Fibroblast of the aortic adventitia (primary cell): ENCODE results near the gene DGCR2. TPM values are rescaled to one million over a fixed set of nuclear protein-coding genes. Genes with fewer than 3 reads are reported as not detected.

Experiments used
- DNase-seq: peaks from one replicate; pipeline ENCODE4 v3.0.0-alpha.2; 2010; ENCODE audit warnings: low read depth
- H3K4me3 ChIP-seq: 2 replicates; pipeline ENCODE4 v1.5.1; 2011; ENCODE audit warnings: low read depth, mild to moderate bottlenecking, control low read depth, low read length, moderate library complexity
- total RNA-seq: library from RNA; depleted of rRNA; stranded (reverse); fragments of >200 nt; gene quantifications from 2 replicates; pipeline ENCODE4 v1.2.3, GENCODE V29; 2012; ENCODE audit warnings: low replicate concordance
- TF ChIP-seq, protein P1 (sequence below): IDR thresholded peaks from 2 replicates; pipeline ENCODE4 v1.5.1; 2011; ENCODE audit warnings: mild to moderate bottlenecking, low read length, control low read depth, inconsistent platforms; ENCODE audit not compliant: insufficient read depth

Gene DGCR2
- total RNA-seq, 1 donor, result 29.2 TPM

DNA sequence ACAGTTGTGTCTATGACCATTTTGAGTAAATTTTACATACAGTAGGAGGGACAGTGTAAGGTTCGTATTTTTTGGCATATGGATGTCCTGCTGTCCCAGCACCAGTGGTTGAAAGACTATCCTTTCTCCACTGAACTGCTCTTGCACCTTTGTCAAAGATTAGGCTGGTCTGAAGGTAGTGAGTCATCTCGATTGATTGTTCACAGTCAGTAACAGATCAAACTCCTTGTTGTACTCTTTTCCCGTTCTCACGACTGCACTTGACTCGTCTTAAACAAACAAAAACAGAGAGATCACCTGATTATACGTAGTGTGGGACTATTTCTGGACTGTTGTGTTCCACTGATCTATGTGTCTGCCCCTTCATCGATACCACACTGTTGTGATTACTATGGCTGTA is 77.1 kb downstream of the DGCR2 start:
- TF ChIP-seq, protein P1, sequence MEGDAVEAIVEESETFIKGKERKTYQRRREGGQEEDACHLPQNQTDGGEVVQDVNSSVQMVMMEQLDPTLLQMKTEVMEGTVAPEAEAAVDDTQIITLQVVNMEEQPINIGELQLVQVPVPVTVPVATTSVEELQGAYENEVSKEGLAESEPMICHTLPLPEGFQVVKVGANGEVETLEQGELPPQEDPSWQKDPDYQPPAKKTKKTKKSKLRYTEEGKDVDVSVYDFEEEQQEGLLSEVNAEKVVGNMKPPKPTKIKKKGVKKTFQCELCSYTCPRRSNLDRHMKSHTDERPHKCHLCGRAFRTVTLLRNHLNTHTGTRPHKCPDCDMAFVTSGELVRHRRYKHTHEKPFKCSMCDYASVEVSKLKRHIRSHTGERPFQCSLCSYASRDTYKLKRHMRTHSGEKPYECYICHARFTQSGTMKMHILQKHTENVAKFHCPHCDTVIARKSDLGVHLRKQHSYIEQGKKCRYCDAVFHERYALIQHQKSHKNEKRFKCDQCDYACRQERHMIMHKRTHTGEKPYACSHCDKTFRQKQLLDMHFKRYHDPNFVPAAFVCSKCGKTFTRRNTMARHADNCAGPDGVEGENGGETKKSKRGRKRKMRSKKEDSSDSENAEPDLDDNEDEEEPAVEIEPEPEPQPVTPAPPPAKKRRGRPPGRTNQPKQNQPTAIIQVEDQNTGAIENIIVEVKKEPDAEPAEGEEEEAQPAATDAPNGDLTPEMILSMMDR, result no peak
- DNase-seq, result no peak
- no peak overlapping the region for H3K4me3 ChIP-seq

DNA sequence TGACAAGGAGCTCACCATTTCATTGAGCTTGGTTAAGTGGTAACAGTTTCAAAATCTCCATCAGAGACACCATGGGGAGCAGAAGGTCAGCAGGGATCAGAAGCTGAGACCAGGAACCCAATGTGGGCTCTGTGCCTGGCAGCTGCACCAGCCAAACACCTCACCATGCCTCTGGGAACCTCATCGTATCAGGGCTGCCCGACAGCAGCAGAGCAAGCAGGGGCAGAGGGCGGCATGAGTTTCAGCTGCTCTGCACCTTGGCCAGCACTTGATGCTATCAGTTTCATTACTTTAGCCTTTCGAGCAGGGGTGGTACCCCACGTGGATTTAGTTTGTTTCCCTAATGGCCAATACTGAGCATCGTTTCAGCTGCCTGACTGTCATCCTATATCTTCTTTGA is 77.8 kb downstream of the DGCR2 start:
- DNase-seq, result no peak
- H3K4me3 ChIP-seq, result no peak overlapping the region
- TF ChIP-seq, protein P1, result no peak

DNA sequence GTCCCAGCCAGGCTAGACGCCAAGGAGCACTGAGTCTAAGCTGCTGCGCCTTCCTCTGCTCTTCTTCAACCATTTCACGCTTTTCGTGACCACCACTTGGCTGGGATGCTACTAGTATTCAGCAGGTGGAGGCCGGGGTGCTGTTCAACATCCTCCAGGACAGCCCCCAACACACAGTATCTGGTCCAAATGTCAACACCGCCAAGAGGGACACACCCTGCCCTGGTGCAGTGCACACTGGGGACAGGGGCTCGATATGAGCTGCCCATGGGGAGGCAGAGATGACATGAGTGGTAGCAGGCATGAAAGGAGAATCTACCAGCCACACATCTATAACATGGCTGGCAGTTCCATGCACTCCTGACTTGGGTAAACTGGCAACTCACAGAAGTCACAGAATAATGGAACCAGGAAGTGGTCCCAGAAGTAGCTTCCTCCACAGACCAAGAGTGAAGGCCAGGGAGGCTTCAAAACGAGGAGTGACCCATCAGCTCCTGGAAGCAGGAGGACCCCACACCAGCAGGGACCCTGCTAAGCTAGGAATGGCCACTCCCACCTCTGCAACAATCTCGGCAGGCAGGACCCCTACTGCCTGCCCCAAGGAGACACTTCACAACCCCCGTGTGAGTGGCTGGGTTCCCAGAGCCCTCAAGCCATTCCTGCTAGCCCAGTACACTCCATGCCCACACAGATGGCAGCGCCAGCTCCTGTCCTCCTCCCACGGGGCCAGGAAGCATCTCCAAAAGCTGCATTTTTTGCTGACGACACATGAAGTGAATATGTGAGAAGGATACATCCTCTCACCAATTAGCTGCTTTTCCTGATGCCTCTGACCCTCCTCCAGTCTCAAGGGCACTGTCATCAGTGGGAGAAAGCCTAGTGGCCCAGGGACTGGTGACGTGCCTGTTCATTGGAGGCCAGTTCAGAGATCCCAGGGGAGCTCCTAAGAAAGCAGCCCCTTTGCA is 78.8 kb downstream of the DGCR2 start:
- no peak overlapping the region for H3K4me3 ChIP-seq
- no peak for DNase-seq
- TF ChIP-seq, protein P1, result no peak

DNA sequence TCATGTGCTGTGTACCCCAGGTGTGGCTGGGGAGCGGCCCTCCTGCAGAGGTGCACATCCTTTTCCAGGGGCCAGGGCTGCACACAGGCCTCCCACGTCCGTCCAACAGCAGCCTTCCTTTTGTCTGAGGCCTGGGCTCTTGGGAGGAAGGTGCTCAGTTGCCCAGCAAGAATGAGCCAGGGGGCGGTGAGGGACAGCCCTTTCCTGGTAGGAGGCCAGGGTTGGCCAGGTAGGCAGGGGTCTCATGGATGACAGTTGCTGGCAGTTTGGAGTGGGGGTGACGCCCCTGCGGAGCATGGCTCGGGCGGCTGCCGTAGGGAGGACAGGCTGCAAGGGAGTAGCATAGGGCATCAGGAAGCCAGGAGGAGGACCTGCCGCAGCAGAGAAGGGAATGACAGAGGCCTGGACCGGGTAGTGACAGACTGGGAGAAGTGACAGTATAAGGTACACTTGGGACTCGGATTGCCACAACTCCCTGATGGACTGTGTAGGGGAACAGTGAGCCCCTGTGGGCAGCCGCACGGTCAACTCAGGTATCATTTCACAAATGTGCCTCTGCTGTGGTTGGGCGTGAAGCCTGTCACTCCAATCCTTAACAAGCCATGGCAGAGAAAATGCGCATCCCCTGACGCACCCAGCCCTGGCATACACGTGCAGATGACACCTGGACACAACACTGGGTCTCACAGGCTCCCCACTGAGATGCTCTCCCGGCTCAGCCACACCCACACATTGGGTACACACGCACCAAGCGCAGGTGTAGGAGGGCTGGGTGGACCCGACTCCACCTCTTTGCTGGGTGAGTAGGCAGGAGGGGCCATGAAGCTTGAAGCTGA is 79.7 kb downstream of the DGCR2 start:
- TF ChIP-seq, protein P1, result no peak
- no peak for DNase-seq

DNA sequence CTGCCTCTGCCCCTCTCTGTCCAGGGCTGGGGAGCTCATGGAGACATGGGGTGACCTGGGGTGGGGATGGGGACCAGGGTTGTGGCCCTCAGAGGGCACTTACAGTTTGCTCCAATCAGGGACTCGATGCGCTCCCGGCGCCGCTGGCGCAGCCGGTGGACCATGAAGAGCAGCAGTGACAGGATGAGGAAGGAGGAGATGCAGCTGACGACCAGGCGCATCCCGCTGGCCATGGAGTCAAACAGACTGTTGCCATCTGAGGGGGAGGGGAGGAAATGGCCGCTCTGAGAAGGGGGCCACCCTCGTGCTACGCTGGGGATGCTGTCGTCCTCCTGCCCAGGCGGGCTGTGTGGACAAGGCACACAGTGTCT is 80.5 kb downstream of the DGCR2 start:
- no peak for DNase-seq
- TF ChIP-seq, protein P1, result no peak
- no peak overlapping the region for H3K4me3 ChIP-seq

More for the DNA sequence above, 79.7 kb downstream of the DGCR2 start:
- H3K4me3 ChIP-seq, result no peak overlapping the region

DNA sequence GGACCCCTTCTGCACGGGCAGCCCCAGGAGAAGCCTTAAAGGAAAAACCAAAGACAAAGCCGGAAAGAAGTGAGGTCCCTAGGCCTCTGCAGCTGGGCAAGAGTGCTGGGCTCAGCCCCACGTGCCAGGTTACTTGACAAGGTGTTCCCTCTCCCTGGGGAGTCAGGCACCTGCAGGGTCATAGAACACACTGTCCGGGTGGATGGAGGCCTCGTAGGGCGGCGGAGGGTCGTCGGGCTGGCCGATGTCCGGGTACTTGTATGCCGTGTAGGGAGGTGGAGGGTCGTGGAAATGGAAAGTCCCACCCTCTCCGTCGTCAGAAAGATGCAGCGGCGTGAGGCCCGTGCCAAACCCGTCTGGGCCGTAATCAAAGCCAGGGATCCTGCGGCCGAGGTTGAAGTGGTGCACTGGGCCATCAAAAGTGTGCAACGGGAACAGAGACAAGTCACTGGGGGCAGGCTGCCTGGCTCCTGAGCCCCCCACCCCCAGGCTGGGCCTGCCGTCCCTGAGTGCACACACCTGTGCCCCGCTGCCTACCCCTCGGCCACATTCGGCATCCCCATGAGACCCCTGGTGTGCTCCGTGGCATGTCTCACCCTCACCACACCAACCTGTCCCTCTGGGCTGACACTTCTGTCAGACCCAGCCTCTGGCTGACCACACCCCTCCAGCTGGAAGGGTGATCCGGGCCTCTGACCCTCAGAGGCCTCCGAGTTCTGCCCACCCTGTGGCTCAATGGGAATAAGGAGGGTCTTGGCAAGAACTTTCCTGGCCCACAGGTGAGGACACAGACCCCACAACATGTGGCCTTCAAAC is 81.1 kb downstream of the DGCR2 start:
- H3K4me3 ChIP-seq, result no peak overlapping the region
- TF ChIP-seq, protein P1, result no peak
- DNase-seq, result no peak
